Endothelial cell of hepatic sinusoid (primary cell): ENCODE results near the gene ALOX5.
"Not testable (repeated sequence)": the region's sequence is repeated elsewhere in the genome, so short reads cannot be mapped to it uniquely, and the experiment has no call there.

Experiments used
- in situ Hi-C: cut with HindIII; loops from 2 replicates; pipeline ENCODE4 v1.10.0; 2017; ENCODE audit warnings: low sequenced_read_pairs

ALOX5 gene

GRCh38 chr10:45461034-45461433, 87.0 kb downstream of the ALOX5 start:
- in situ Hi-C loops: no loop called here

GRCh38 chr10:45463244-45464116, 89.5 kb downstream of the ALOX5 start:
- in situ Hi-C loops: no loop called here

- in situ Hi-C loops: no loop called here
These were observed 91.0 kb downstream of the ALOX5 start for GRCh38 chr10:45464958-45465567.

GRCh38 chr10:45466784-45467183, 92.8 kb downstream of the ALOX5 start:
- in situ Hi-C loops: no loop called here

- in situ Hi-C loops: no loop called here
These were observed 94.1 kb downstream of the ALOX5 start for GRCh38 chr10:45468079-45468478.

- in situ Hi-C loops: loop anchor here (5.0 kb wide), 2 partner anchors 77 to 107 kb away; no protein-coding TSS in a partner anchor
These were observed 96.3 kb downstream of the ALOX5 start for GRCh38 chr10:45470098-45471012.

GRCh38 chr10:45471059-45471458, 97.0 kb downstream of the ALOX5 start:
- in situ Hi-C loops: loop anchor here (5.0 kb wide), 2 partner anchors 76 to 106 kb away; no protein-coding TSS in a partner anchor

GRCh38 chr10:45471531-45472310, 97.7 kb downstream of the ALOX5 start:
- in situ Hi-C loops: loop anchor here (5.0 kb wide), 2 partner anchors 76 to 106 kb away; no protein-coding TSS in a partner anchor

GRCh38 chr10:45473126-45473525, 99.1 kb downstream of the ALOX5 start:
- in situ Hi-C loops: loop anchor here (5.0 kb wide), 2 partner anchors 74 to 104 kb away; no protein-coding TSS in a partner anchor

GRCh38 chr10:45476559-45476958, 102.5 kb downstream of the ALOX5 start:
- in situ Hi-C loops: no loop called here

- in situ Hi-C loops: no loop called here
These were observed 106.3 kb downstream of the ALOX5 start for GRCh38 chr10:45480294-45480693.

- in situ Hi-C loops: not testable (repeated sequence)
These were observed 107.1 kb downstream of the ALOX5 start for GRCh38 chr10:45481100-45481499.

GRCh38 chr10:45483002-45483401, 109.0 kb downstream of the ALOX5 start:
- in situ Hi-C loops: no loop called here

GRCh38 chr10:45487735-45488134, 113.7 kb downstream of the ALOX5 start:
- in situ Hi-C loops: no loop called here

GRCh38 chr10:45488365-45488764, 114.3 kb downstream of the ALOX5 start:
- in situ Hi-C loops: no loop called here

GRCh38 chr10:45490277-45490676, 116.3 kb downstream of the ALOX5 start:
- in situ Hi-C loops: no loop called here

GRCh38 chr10:45491061-45491460, 117.0 kb downstream of the ALOX5 start:
- in situ Hi-C loops: no loop called here
